ENCODE data around the gene EGFL8.

Gene EGFL8

DNA sequence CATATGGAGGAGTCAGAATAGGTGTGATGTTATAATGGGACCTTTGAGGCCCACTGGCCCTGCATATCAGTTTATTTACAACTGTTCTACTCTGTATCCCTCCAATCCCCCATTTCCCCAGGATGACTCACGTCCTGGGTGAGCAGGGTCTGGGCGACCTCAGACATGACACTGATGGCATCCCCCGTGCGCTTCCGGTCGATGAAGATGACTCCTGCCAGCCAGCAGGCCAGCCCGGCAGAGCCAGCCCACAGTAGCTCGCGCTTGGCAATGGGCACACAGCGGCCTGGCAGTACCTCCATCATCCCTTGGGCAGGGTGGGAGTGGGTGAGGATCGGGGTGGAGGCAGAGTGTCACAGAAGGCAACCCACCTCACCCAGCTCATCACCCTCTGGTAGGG, 5.9 kb downstream of the EGFL8 start:
- H3K4me1 Mint-ChIP-seq (ENCODE audit: low read depth): peaks cover 32% of the 10 kb centered on the region
- H3K36me3 Mint-ChIP-seq: peaks cover 5% of the 10 kb centered on the region
- no peaks in the 10 kb centered on the region for H3K27me3 Mint-ChIP-seq
- H3K9me3 Mint-ChIP-seq (ENCODE audit: low read depth): no peaks in the 10 kb centered on the region
- no peak overlapping the region for H3K4me3 Mint-ChIP-seq
- H3K27ac Mint-ChIP-seq: no peak overlapping the region

DNA sequence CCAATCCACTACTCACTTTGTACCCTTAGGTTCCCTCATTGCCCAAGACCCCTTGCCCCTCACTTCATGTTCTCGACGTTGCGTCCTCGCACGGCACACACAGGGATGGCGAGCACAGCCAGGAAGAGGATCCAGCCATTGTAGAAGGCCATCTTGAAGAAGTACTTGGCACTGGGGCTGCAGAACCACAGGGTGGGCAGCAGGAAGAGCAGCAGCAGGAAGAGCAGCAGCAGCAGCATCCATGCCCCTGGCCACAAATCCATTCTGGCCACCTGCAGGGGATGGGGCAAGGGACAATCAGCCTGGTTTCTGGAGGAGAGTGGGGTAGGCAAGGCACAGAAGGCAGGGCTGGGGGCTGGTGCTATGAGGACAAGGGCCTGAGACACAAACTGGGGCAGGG, 6.8 kb downstream of the EGFL8 start:
- Mint-ChIP-seq H3K36me3 (peaks cover 5% of the 10 kb centered on the region), H3K27ac (no peak overlapping the region), H3K4me3 (no peak overlapping the region), H3K27me3 (no peaks in the 10 kb centered on the region), H3K4me1 (ENCODE audit: low read depth) (peaks cover 36% of the 10 kb centered on the region), H3K9me3 (ENCODE audit: low read depth) (no peaks in the 10 kb centered on the region)

DNA sequence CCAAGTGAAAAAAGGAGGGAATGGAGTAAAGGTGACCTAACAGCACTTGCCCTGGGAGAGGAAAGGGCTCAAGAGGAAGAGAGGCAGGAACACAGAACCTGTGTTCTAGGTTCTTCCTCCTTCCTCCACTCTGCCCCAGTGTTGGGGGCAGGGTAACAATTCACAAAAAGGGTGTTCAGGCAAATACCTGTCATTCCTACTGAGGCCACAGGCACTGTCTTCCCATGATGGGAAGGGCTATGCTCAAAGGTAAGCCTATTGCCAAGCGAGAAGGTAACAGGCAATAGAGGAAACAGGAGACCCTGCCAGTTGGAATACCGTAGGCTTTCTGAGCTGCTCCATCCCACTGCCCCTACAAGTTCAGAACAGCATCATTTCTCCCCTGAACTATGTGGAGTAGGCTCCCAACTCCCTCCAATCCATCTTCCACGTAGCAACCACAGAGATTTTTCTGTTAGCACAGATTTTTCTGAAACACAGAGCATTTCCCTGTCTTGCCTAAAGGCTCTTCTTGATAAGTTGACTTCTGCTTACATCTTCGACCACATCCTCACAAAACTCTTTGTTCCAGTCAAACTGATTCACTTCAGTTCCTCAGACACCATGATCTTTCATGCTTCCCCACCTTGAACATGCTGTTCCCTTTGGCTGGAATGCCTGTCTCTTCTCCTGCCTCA, 8.8 kb downstream of the EGFL8 start:
- H3K9me3 Mint-ChIP-seq (ENCODE audit: low read depth): no peaks in the 10 kb centered on the region
- H3K27me3 Mint-ChIP-seq: no peaks in the 10 kb centered on the region
- peaks cover 51% of the 10 kb centered on the region for H3K4me1 Mint-ChIP-seq (ENCODE audit: low read depth)
- H3K36me3 Mint-ChIP-seq: peaks cover 3% of the 10 kb centered on the region
- peak overlapping the region; percentile 83 for H3K27ac Mint-ChIP-seq
- peak overlapping the region; percentile 91 for H3K4me3 Mint-ChIP-seq

DNA sequence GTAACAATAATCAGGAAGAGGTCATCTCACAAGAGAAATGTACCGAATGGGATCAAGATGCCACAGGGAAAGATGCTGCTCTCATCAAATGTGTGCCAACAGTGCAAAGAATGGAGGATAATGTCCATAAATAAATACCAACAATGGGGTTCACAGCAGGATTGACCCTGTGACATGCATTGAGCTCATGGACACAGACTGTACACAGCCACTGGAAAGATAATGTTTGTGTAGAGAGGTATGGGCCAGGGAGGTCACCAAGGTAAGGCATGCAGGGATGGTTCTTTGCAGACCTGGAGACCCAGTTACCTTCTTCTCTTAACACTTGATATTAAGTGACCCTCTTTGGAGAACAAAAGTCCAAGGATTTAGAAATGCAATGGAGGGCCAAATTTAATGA, 10.0 kb downstream of the EGFL8 start:
- H3K4me1 Mint-ChIP-seq (ENCODE audit: low read depth): peaks cover 59% of the 10 kb centered on the region

DNA sequence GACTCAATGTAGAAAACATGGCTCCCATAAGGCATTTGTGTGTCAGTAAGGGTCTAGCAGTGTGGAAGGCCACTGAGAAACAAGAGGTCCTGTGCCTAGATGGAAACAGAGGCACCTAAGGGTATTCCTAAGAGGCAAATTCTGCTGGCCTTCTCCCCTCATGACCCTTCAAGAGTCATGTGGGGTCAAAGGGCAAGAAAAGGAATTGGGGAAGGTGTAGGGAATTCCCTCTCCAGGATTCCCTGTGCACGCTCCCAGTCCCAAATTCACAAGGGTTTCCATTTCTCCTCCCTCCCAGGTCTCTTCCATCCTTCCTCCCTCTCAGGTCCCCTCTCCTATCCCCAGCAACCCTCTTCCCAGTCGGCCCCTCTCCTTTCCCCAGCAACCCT, 10.9 kb downstream of the EGFL8 start:
- H3K27ac Mint-ChIP-seq: peak overlapping the region; percentile 78
- no peaks in the 10 kb centered on the region for H3K9me3 Mint-ChIP-seq (ENCODE audit: low read depth)
- H3K36me3 Mint-ChIP-seq: peaks cover 3% of the 10 kb centered on the region
- H3K4me1 Mint-ChIP-seq (ENCODE audit: low read depth): peaks cover 67% of the 10 kb centered on the region
- H3K4me3 Mint-ChIP-seq: peak overlapping the region; percentile 91
- H3K27me3 Mint-ChIP-seq: no peaks in the 10 kb centered on the region

More for the DNA sequence above, 10.0 kb downstream of the EGFL8 start:
- Mint-ChIP-seq H3K4me3 (peak overlapping the region; percentile 91), H3K27ac (peak overlapping the region; percentile 83), H3K36me3 (peaks cover 3% of the 10 kb centered on the region), H3K27me3 (no peaks in the 10 kb centered on the region), H3K9me3 (ENCODE audit: low read depth) (no peaks in the 10 kb centered on the region)

DNA sequence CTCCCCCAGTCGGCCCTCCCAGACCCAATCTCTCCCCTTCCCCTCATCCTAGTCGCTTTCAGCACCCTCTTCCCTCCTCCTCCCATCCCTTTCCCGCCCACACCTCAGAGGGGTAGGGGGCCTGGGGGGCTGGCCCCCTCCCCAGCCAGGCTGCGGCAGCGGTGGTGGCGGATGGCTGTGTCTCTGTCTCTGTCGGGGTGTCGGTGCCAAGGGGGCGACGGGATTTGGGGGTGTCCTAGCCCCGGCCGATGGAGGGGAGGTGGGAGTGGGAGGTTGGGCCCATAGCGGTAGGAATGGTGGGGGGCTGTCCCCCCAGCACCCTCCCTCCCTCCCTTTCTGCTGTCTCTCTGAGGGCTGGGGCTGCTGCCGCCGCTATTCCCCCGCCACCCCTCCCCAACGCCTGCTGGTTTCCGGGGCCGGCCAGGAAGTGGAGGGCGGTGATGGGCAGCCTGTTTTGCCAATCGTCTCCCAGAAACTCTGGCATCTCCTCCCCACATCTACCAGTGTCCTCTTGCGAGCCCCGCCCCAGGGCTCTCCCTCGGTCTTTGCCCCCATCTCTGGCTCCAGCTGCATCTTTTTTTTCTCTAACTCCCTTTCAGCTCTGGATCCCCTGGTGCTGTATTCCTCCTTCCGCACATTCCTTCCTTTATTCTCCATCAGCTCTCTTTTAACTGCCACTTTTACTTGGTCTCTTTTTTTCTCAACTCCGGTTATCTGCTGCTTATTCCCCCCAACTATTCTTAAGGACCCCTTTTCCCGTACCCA, 11.5 kb downstream of the EGFL8 start, which contains the start of gene AGPAT1:
Gene AGPAT1 (minus strand): TSS at position 374 of the 765 bp plus-strand sequence. CDS start 4,588 bp downstream, outside the sequence.
- H3K4me3 Mint-ChIP-seq: peak within 1 kb of the TSS; percentile 91
- no peaks in the 10 kb centered on the region for H3K9me3 Mint-ChIP-seq (ENCODE audit: low read depth)
- H3K36me3 Mint-ChIP-seq: peaks cover 6% of the 10 kb centered on the region
- H3K4me1 Mint-ChIP-seq (ENCODE audit: low read depth): peaks cover 73% of the 10 kb centered on the region
- H3K27me3 Mint-ChIP-seq: no peaks in the 10 kb centered on the region
- H3K27ac Mint-ChIP-seq: peak within 1 kb of the TSS; percentile 90

DNA sequence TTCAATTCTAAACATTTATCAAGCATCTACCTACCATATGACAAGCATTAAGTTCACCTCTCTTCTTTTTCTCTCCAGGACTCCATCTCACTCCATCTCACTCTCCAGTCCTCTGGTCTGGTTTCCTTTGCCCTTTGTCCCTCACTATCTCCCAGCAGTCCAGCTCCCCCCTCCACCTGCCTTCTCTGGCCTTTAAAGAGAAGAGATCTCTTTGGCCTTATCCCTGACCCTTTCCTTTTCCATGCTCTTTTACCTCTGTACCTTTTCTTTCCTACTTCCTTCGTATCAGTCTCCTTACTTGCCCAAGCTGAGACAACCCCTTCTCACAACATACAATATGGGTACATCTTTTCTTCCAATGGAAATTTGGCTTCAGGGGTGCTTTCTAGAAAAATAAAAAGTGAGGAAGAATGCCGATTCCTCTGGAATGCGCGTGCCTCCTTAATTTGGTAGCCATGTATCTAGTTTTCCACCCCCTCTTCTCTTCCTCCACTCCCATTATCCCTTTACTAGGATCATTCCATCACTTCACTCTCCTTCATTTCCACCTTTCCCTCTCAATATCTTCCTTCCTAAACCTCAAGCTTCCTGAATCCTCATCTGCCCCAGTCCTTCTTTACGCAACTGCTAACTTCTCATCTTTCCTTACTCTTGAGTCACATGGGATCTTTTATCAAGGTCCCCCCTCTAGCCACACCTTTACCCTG, 12.2 kb downstream of the EGFL8 start:
- Mint-ChIP-seq H3K27me3 (no peaks in the 10 kb centered on the region), H3K36me3 (peaks cover 4% of the 10 kb centered on the region), H3K9me3 (ENCODE audit: low read depth) (no peaks in the 10 kb centered on the region), H3K4me1 (ENCODE audit: low read depth) (peaks cover 73% of the 10 kb centered on the region), H3K27ac (peak overlapping the region; percentile 90), H3K4me3 (peak overlapping the region; percentile 91)

DNA sequence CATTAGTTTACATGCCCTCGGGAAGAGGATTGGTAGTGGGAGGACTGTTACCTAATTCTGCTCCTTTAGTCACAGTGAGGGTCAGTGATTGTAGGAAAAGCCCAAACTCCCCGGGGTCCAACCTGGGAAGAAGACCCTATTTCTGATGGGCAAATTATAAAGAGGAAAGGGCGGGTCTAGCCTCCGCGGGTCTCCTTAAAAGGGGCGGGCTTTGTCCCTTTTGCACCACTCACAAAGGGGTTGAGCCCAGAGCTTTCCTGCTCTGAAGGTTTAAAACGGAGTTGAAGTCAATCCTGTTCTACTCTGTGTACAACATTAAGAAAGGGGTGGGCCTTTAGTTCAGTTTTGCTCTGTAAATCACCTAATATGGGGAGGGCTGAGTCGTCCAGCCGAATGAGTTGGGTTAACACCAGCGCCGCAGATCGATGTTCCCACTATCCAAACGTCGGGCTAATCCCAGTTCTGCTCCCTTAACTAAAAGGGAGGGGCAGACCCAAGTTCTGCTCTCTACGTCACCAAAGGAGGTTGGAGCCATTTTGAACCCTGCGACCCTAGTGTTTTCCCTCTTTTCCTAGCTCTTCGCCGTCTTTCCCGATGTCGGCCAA, 12.9 kb downstream of the EGFL8 start:
- Mint-ChIP-seq H3K4me1 (ENCODE audit: low read depth) (peaks cover 73% of the 10 kb centered on the region), H3K4me3 (peak overlapping the region; percentile 91), H3K27ac (peak overlapping the region; percentile 90)

DNA sequence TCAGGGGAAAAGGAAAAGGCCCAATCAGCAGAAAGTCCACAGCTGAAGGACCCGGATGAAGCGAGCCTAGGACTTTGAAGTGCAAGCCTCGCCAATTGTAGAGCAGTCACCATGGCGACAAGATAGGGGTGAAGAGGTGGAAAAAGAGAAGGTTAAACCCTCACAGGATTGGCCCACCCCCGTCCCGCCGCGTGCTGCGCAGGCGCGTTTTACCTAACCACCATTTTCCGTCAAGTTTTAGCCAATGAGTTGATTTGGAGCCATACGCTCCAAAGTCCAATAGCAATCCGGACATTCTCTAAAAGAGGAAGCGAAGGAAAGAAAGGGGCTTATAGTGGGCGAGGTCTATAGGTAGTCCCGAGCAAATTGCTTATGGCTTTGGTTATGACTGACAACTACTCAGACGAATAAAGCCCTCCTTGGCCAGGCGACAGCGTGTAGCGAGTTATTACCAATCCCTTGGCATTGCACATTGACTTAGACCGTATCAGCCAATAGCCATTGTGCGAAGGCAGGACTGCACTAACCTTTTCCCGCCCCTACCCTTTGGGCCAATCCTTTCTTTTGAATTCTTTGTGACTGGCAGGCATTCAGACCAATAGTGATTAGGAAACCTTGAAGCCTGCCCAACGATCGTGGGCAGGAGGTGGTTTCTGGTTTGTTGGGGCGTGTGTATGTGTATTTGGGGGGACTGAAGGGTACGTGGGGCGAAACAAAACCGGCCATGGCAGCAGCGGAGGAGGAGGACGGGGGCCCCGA, 13.6 kb downstream of the EGFL8 start, which contains the start of gene RNF5:
Gene RNF5 (plus strand): TSS at position 618 of the 759 bp plus-strand sequence. CDS start 107 bp downstream, at position 725.
- Mint-ChIP-seq H3K4me3 (peak within 1 kb of the TSS; percentile 91), H3K27me3 (no peaks in the 10 kb centered on the region), H3K27ac (peak within 1 kb of the TSS; percentile 90), H3K9me3 (ENCODE audit: low read depth) (no peaks in the 10 kb centered on the region), H3K36me3 (peaks cover 4% of the 10 kb centered on the region), H3K4me1 (ENCODE audit: low read depth) (peaks cover 71% of the 10 kb centered on the region)

More for the DNA sequence above, 12.9 kb downstream of the EGFL8 start:
- H3K27me3 Mint-ChIP-seq: no peaks in the 10 kb centered on the region
- no peaks in the 10 kb centered on the region for H3K9me3 Mint-ChIP-seq (ENCODE audit: low read depth)
- H3K36me3 Mint-ChIP-seq: peaks cover 4% of the 10 kb centered on the region

DNA sequence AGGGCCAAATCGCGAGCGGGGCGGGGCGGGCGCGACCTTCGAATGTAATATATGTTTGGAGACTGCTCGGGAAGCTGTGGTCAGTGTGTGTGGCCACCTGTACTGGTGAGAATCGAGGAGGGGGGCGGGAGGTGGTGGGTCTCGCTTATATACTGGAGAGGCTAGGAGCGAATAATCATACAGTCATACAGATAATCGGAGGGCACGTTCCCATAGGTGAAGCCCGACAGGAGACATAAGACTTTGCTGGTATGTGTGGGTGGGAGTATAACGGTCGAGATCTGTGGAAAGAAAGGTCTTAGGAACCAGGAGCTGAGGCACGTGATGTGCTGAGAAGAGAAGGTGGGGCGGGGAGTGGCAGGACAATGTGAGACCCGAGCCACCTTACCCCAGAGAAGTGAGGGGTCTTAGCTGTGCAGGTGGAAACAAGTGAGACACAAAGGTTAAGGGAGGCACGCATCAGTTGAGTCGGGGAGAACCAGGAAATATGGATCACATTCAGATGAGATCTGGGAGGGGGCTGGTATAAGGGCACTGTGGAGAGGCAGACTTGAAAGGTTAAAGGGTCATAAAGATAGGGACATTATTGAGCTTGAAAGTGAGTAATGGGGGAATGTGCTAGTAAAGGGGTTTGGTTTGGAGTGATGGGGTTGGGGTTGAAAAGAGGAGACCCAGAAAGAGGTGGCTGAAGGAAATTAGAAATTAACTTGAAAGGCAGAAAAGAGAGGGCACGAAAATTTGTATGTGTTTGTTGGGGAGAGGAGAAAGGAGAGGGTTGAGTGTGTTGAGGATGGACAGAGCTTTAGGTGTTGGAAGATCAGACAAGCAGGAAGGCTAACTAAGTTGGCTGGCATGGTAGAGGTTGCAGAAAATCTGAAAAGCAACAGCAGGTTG, 14.4 kb downstream of the EGFL8 start:
- peaks cover 62% of the 10 kb centered on the region for H3K4me1 Mint-ChIP-seq (ENCODE audit: low read depth)
- H3K27ac Mint-ChIP-seq: peak overlapping the region; percentile 90
- peak overlapping the region; percentile 91 for H3K4me3 Mint-ChIP-seq
- no peaks in the 10 kb centered on the region for H3K9me3 Mint-ChIP-seq (ENCODE audit: low read depth)
- peaks cover 4% of the 10 kb centered on the region for H3K36me3 Mint-ChIP-seq
- H3K27me3 Mint-ChIP-seq: no peaks in the 10 kb centered on the region

DNA sequence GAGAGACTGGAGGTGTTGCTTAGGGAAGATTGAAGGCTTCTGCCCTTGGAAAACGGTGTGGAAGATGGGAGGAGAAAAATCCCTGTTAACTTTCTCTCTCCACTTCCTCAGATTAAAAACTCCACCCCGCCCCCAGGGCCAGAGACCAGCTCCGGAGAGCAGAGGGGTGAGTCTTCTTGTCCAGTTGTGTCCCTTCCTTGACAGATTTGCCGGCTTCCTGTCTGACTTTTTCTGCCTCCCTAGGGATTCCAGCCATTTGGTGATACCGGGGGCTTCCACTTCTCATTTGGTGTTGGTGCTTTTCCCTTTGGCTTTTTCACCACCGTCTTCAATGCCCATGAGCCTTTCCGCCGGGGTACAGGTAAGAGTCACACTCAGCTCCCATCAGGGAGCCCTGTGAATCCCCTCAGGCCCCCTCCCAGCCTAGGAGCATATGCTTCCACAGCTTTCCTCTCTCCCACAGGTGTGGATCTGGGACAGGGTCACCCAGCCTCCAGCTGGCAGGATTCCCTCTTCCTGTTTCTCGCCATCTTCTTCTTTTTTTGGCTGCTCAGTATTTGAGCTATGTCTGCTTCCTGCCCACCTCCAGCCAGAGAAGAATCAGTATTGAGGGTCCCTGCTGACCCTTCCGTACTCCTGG, 15.5 kb downstream of the EGFL8 start:
- Mint-ChIP-seq H3K27ac (peak overlapping the region; percentile 90), H3K4me1 (ENCODE audit: low read depth) (peaks cover 52% of the 10 kb centered on the region), H3K36me3 (peaks cover 4% of the 10 kb centered on the region), H3K4me3 (peak overlapping the region; percentile 91), H3K9me3 (ENCODE audit: low read depth) (no peaks in the 10 kb centered on the region), H3K27me3 (no peaks in the 10 kb centered on the region)

DNA sequence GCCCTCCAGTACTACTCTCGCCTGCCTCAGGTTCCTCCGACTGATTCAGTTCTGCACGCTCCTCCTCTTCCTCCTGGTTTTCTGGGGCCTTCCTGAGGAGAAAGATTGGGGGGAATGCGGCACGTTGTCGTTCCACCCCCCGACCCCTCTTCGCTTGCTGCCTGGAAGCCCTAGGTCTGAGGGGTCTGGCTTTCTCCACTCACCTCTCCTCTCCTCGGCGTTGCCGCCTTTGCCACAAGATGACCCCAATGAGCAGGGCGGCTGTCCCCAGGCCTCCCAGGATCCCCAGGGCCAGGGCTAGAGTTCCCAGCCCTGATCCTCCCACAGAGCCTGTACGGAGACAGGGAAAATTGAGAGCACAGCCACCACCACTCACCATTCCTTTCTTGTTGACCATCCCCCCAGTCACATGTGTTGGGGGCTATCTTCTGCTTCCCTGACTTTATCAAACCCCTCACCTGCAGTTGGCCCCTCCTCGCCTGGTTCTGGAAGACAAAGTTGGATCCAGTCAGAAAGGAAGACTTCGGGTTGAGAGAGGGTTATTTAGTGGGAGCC, 16.8 kb downstream of the EGFL8 start:
- Mint-ChIP-seq H3K4me3 (no peak overlapping the region), H3K27me3 (no peaks in the 10 kb centered on the region), H3K4me1 (ENCODE audit: low read depth) (peaks cover 56% of the 10 kb centered on the region), H3K36me3 (peaks cover 8% of the 10 kb centered on the region), H3K9me3 (ENCODE audit: low read depth) (no peaks in the 10 kb centered on the region), H3K27ac (peak overlapping the region; percentile 77)

Measured in activated naive CD8-positive, alpha-beta T cell (primary cell).